Subcutaneous adipose tissue (tissue), 4 donors: Measurements from ENCODE around the gene HOXC5. TPM values are rescaled to one million over a fixed set of nuclear protein-coding genes. Genes with fewer than 3 reads are reported as not detected.

Experiments used
- CTCF ChIP-seq: fragments of 450-650 bp; IDR thresholded peaks from one replicate; pipeline ENCODE4 v1.5.1; 2016; ENCODE audit warnings: low read depth, mild to moderate bottlenecking, control low read depth, antibody characterized with exemption, moderate library complexity
- total RNA-seq, 4 donors: library from RNA; depleted of rRNA; stranded (reverse); fragments of >200 nt; gene quantifications; one replicate each; pipeline ENCODE4 v1.1.0, GENCODE V29; 2016

Gene HOXC5
- 1 to 10 TPM in 1 of 4 donors, under 1 TPM in 2, not detected in 1; 0.66 to 2.6 (median 0.85) TPM for total RNA-seq

- no peak for TF ChIP-seq CTCF
Measured at GRCh38 chr12:54032627-54033100, at the start of gene HOXC5. TSS of gene HOXC5 (plus strand) at chr12:54033050. CDS start at chr12:54033123, 73 bp downstream.

- no peak for TF ChIP-seq CTCF
Measured at GRCh38 chr12:53983568-53983949, 49.3 kb upstream of the HOXC5 start.

GRCh38 chr12:53983950-53984572 is 48.8 kb upstream of the HOXC5 start:
- TF ChIP-seq CTCF, result no peak

- no peak for TF ChIP-seq CTCF
Measured at GRCh38 chr12:53984901-53985691, 47.8 kb upstream of the HOXC5 start, which contains the start of gene HOXC10. TSS of gene HOXC10 (plus strand) at chr12:53985146. CDS start at chr12:53985260, 114 bp downstream.

GRCh38 chr12:53985692-53985993 is 47.2 kb upstream of the HOXC5 start:
- TF ChIP-seq CTCF, result no peak

- no peak for TF ChIP-seq CTCF
Measured at GRCh38 chr12:53985994-53986685, 46.7 kb upstream of the HOXC5 start.
